ENCODE measurements around the gene FBXO40. TPM values are rescaled to one million over a fixed set of nuclear protein-coding genes. Genes with fewer than 3 reads are reported as not detected.
"Not testable (repeated sequence)": the region's sequence is repeated elsewhere in the genome, so short reads cannot be mapped to it uniquely, and the experiment has no call there.

FBXO40 gene
- total RNA-seq, 3 donors from 2014 or later (not counting 1 experiment from before 2014, with no cell fraction given): not detected

GRCh38 chr3:121598564-121598963 lies 5.4 kb downstream of the FBXO40 start:
- H3K9me3 ChIP-seq (ENCODE audit: control insufficient read depth, insufficient read depth, low read length): no peaks in the 10 kb centered on the region
- Mint-ChIP-seq H3K36me3 (no peaks in the 10 kb centered on the region), H3K9me3 (no peaks in the 10 kb centered on the region), H3K27ac (no peak overlapping the region), H3K4me1 (no peaks in the 10 kb centered on the region), H3K27me3 (ENCODE audit: low read depth in 2 of 2) (no peaks in the 10 kb centered on the region), H3K4me3 (no peak overlapping the region)
- H3K27me3 ChIP-seq (ENCODE audit: control insufficient read depth, insufficient read depth, low read length): no peaks in the 10 kb centered on the region
- H3K4me1 ChIP-seq (ENCODE audit: control insufficient read depth, insufficient read depth, low read length): no peaks in the 10 kb centered on the region
- TF ChIP-seq, protein P1, sequence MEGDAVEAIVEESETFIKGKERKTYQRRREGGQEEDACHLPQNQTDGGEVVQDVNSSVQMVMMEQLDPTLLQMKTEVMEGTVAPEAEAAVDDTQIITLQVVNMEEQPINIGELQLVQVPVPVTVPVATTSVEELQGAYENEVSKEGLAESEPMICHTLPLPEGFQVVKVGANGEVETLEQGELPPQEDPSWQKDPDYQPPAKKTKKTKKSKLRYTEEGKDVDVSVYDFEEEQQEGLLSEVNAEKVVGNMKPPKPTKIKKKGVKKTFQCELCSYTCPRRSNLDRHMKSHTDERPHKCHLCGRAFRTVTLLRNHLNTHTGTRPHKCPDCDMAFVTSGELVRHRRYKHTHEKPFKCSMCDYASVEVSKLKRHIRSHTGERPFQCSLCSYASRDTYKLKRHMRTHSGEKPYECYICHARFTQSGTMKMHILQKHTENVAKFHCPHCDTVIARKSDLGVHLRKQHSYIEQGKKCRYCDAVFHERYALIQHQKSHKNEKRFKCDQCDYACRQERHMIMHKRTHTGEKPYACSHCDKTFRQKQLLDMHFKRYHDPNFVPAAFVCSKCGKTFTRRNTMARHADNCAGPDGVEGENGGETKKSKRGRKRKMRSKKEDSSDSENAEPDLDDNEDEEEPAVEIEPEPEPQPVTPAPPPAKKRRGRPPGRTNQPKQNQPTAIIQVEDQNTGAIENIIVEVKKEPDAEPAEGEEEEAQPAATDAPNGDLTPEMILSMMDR (IDR thresholded peaks at IDR 0.05): no peak
- no peak for DNase-seq
- no peak overlapping the region for H3K27ac ChIP-seq (ENCODE audit: low read length)
- H3K4me3 ChIP-seq (ENCODE audit: low read length): no peak overlapping the region
- WGBS (ENCODE audit: insufficient coverage): 85% methylated on average over 2 of the region's 2 CpGs
- ATAC-seq: no peak
- intact Hi-C loops (cut with micrococcal nuclease): no loop called here
- H3K36me3 ChIP-seq (ENCODE audit: control insufficient read depth, insufficient read depth, low read length): no peaks in the 10 kb centered on the region

DNA sequence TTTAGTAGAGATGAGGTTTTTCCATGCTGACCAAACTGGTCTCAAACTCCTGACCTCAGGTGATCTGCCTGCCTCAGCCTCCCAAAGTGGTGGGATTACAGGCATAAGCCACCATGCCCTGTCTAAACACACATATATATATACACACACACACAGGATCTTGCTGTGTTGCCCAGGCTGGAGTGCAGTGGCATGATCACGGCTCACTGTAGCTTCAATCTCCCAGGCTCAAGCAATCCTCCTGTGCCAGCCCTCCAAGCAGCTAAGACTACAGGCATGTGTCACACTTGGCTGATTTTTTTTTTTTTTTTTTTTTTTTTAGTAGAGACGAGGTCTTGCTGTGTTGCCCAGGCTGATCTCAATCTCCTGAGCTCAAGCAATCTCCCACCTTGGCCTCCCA lies 6.7 kb downstream of the FBXO40 start:
- H3K9me3 Mint-ChIP-seq; ATAC-seq; H3K36me3 Mint-ChIP-seq; H3K27me3 ChIP-seq (ENCODE audit: control insufficient read depth, insufficient read depth, low read length); H3K4me3 ChIP-seq (ENCODE audit: low read length); H3K27me3 Mint-ChIP-seq (ENCODE audit: low read depth in 2 of 2); H3K4me1 Mint-ChIP-seq; intact Hi-C loops (cut with micrococcal nuclease); H3K4me3 Mint-ChIP-seq; H3K4me1 ChIP-seq (ENCODE audit: control insufficient read depth, insufficient read depth, low read length); H3K36me3 ChIP-seq (ENCODE audit: control insufficient read depth, insufficient read depth, low read length); DNase-seq; H3K27ac Mint-ChIP-seq; H3K9me3 ChIP-seq (ENCODE audit: control insufficient read depth, insufficient read depth, low read length); H3K27ac ChIP-seq (ENCODE audit: low read length): not testable (repeated sequence)
- WGBS (ENCODE audit: insufficient coverage): 89% methylated on average over 2 of the region's 2 CpGs

DNA sequence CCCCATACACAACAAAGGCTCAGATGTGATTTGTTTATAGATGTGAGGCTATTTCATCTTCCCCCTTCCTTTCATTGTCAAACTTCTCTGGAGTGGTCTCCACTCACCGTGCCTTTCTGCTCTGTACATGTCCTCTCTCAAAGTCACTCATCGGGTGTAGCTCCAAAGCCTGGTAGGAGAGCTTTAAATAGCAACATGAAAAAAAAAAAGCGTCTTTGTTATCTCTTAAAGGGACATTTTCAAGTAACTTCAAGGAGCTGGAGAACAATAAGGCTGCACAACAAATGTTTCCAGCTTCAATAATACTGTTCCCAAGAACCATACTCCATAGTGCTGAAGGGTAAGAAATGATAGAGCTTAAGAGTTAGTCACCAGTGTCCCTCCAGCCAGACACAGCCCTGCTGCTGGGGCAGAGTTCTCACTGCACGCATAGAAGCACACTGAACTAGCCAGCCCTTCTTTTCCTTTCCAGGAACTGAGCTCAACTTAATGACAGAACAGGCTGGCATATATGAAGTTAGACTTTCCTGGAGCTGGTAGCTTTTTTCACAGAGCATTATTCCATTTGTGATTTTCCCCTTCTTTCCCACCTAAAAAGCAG lies 8.1 kb downstream of the FBXO40 start:
- H3K4me1 ChIP-seq (ENCODE audit: control insufficient read depth, insufficient read depth, low read length): no peaks in the 10 kb centered on the region
- ATAC-seq (no peak), DNase-seq (no peak)
- H3K4me3 ChIP-seq (ENCODE audit: low read length): no peak overlapping the region
- H3K36me3 ChIP-seq (ENCODE audit: control insufficient read depth, insufficient read depth, low read length): no peaks in the 10 kb centered on the region
- H3K9me3 ChIP-seq (ENCODE audit: control insufficient read depth, insufficient read depth, low read length): no peaks in the 10 kb centered on the region
- Mint-ChIP-seq H3K27ac (no peak overlapping the region), H3K4me1 (no peaks in the 10 kb centered on the region), H3K4me3 (no peak overlapping the region), H3K27me3 (ENCODE audit: low read depth in 2 of 2) (no peaks in the 10 kb centered on the region), H3K9me3 (no peaks in the 10 kb centered on the region), H3K36me3 (no peaks in the 10 kb centered on the region)
- H3K27me3 ChIP-seq (ENCODE audit: control insufficient read depth, insufficient read depth, low read length): no peaks in the 10 kb centered on the region
- no peak overlapping the region for H3K27ac ChIP-seq (ENCODE audit: low read length)
- intact Hi-C loops (cut with micrococcal nuclease): no loop called here
- 47% methylated on average over 4 of the region's 4 CpGs for WGBS (ENCODE audit: insufficient coverage)
- TF ChIP-seq, protein P1 (IDR thresholded peaks at IDR 0.05): no peak

GRCh38 chr3:121604759-121605158 lies 11.6 kb downstream of the FBXO40 start:
- DNase-seq (no peak), ATAC-seq (no peak)
- H3K9me3 ChIP-seq (ENCODE audit: control insufficient read depth, insufficient read depth, low read length): no peaks in the 10 kb centered on the region
- Mint-ChIP-seq H3K36me3 (no peaks in the 10 kb centered on the region), H3K27ac (no peak overlapping the region), H3K27me3 (ENCODE audit: low read depth in 2 of 2) (no peaks in the 10 kb centered on the region), H3K4me1 (no peaks in the 10 kb centered on the region), H3K9me3 (no peaks in the 10 kb centered on the region), H3K4me3 (no peak overlapping the region)
- no peak overlapping the region for H3K27ac ChIP-seq (ENCODE audit: low read length)
- WGBS (ENCODE audit: insufficient coverage): 97% methylated on average over 2 of the region's 2 CpGs
- H3K36me3 ChIP-seq (ENCODE audit: control insufficient read depth, insufficient read depth, low read length): no peaks in the 10 kb centered on the region
- TF ChIP-seq, protein P1 (IDR thresholded peaks at IDR 0.05): no peak
- H3K4me3 ChIP-seq (ENCODE audit: low read length): no peak overlapping the region
- intact Hi-C loops (cut with micrococcal nuclease): no loop called here
- H3K4me1 ChIP-seq (ENCODE audit: control insufficient read depth, insufficient read depth, low read length): no peaks in the 10 kb centered on the region
- H3K27me3 ChIP-seq (ENCODE audit: control insufficient read depth, insufficient read depth, low read length): no peaks in the 10 kb centered on the region
